IMR-90 (cell line): ENCODE results near the gene NRIP1. TPM values are rescaled to one million over a fixed set of nuclear protein-coding genes. Genes with fewer than 3 reads are reported as not detected.

Experiments used
- ATAC-seq: fragments of 200-7000 bp; cut with Tn5 transposase; 2 replicates; pipeline ENCODE4 v1.9.1; 2020; ENCODE audit warnings: low read depth, mild to moderate bottlenecking, moderate library complexity
- BruUV-seq: library from RNA; stranded (reverse); fragments of 400-500 nt; replicated peaks from 2 replicates; lab custom pipeline; 2021; lab: Mats Ljungman, UMichigan
- CTCF ChIA-PET: fragments of 300-600 bp; formaldehyde crosslinking; extraction: SDS; loops from one replicate; lab custom pipeline; 2021; ENCODE audit warnings: antibody characterized with exemption; lab: Yijun Ruan, JAX
- POLR2A ChIA-PET: fragments of 300-600 bp; sonication (Branson Sonifier 250); formaldehyde crosslinking; loops from one replicate; lab custom pipeline; 2022; ENCODE audit warnings: antibody characterized with exemption; ENCODE audit not compliant: unreplicated experiment; lab: Charles Lee
- DNase-seq: peaks from one replicate; pipeline ENCODE4 v3.0.0; 2013
- H2AFZ ChIP-seq: replicated peaks from 2 replicates; pipeline ENCODE3; 2013; ENCODE audit warnings: low read length, mild to moderate bottlenecking; ENCODE audit not compliant: poor library complexity
- H2AK5ac ChIP-seq: 2 replicates; pipeline ENCODE4 v1.6.1; 2013; ENCODE audit warnings: low read depth, low read length, inconsistent platforms
- H2AK9ac ChIP-seq: replicated peaks from 2 replicates; pipeline ENCODE3; 2013; ENCODE audit warnings: mild to moderate bottlenecking, low read depth, low read length, moderate library complexity; ENCODE audit not compliant: poor library complexity
- H2BK120ac ChIP-seq: 2 replicates; pipeline ENCODE4 v1.6.1; 2013; ENCODE audit warnings: low read depth, low read length, inconsistent platforms
- H2BK15ac ChIP-seq: 3 replicates; pipeline ENCODE4 v1.6.1; 2013; ENCODE audit warnings: low read depth, low read length, inconsistent platforms
- H2BK20ac ChIP-seq: 2 replicates; pipeline ENCODE4 v1.6.1; 2013; ENCODE audit warnings: low read depth, mild to moderate bottlenecking, inconsistent platforms, low read length, moderate library complexity
- H2BK5ac ChIP-seq: 2 replicates; pipeline ENCODE4 v1.6.1; 2013; ENCODE audit warnings: mild to moderate bottlenecking, low read depth, low read length, inconsistent platforms; ENCODE audit not compliant: poor library complexity, severe bottlenecking
- H3K14ac ChIP-seq: replicated peaks from 2 replicates; pipeline ENCODE4 v1.6.1; 2013; ENCODE audit warnings: low read depth, low read length, inconsistent platforms
- H3K18ac ChIP-seq: 2 replicates; pipeline ENCODE4 v1.6.1; 2013; ENCODE audit warnings: low read depth, low read length, control low read depth
- H3K23ac ChIP-seq: 2 replicates; pipeline ENCODE4 v1.6.1; 2013; ENCODE audit warnings: low read depth, low read length, inconsistent platforms
- H3K27ac ChIP-seq: 2 replicates; pipeline ENCODE4 v1.5.1; 2013; ENCODE audit warnings: mild to moderate bottlenecking, control low read depth, low read length; ENCODE audit not compliant: insufficient read depth
- H3K27me3 ChIP-seq: 2 replicates; pipeline ENCODE4 v1.6.1; 2013; ENCODE audit warnings: low read length; ENCODE audit not compliant: control insufficient read depth, insufficient read depth
- H3K36me3 ChIP-seq: 2 replicates; pipeline ENCODE4 v1.6.1; 2013; ENCODE audit warnings: low read length, mixed read lengths; ENCODE audit not compliant: control insufficient read depth, insufficient read depth
- H3K4ac ChIP-seq: 2 replicates; pipeline ENCODE4 v1.6.1; 2013; ENCODE audit warnings: low read depth, low read length, inconsistent platforms
- H3K4me1 ChIP-seq: 2 replicates; pipeline ENCODE4 v1.6.1; 2013; ENCODE audit warnings: low read length, mixed read lengths; ENCODE audit not compliant: control insufficient read depth, insufficient read depth
- H3K4me2 ChIP-seq: 2 replicates; pipeline ENCODE4 v1.6.1; 2013; ENCODE audit warnings: low read depth, mild to moderate bottlenecking, control low read depth, low read length, moderate library complexity
- H3K4me3 ChIP-seq: 2 replicates; pipeline ENCODE4 v1.5.1; 2013; ENCODE audit warnings: low read depth, mild to moderate bottlenecking, control low read depth, low read length, moderate library complexity; ENCODE audit not compliant: insufficient read depth
- H3K56ac ChIP-seq: 2 replicates; pipeline ENCODE4 v1.6.1; 2013; ENCODE audit warnings: low read length, inconsistent platforms; ENCODE audit not compliant: insufficient read depth; ENCODE audit errors: extremely low read depth
- H3K79me1 ChIP-seq, 2 experiments: 2 replicates each; pipeline ENCODE4 v1.6.1; 2013; ENCODE audit warnings: low read length in 2 of 2, inconsistent platforms in 1 of 2, low read depth in 1 of 2
- H3K9ac ChIP-seq: 2 replicates; pipeline ENCODE4 v1.6.1; 2013; ENCODE audit warnings: low read depth, low read length, control low read depth
- H3K9me1 ChIP-seq: 2 replicates; pipeline ENCODE4 v1.6.1; 2013; ENCODE audit warnings: low read length, inconsistent platforms; ENCODE audit not compliant: insufficient read depth
- H3K9me3 ChIP-seq: 2 replicates; pipeline ENCODE4 v1.6.1; 2013; ENCODE audit warnings: low read length; ENCODE audit not compliant: control insufficient read depth, insufficient read depth
- H4K20me1 ChIP-seq: 2 replicates; pipeline ENCODE4 v1.6.1; 2013; ENCODE audit warnings: low read length, inconsistent platforms; ENCODE audit not compliant: insufficient read depth
- H4K5ac ChIP-seq: 2 replicates; pipeline ENCODE4 v1.6.1; 2013; ENCODE audit warnings: mild to moderate bottlenecking, low read depth, low read length, control low read depth
- H4K8ac ChIP-seq, 2 experiments: 2 replicates each; pipeline ENCODE4 v1.6.1; 2013; ENCODE audit warnings: low read depth in 2 of 2, low read length in 2 of 2, control low read depth in 1 of 2, inconsistent platforms in 1 of 2
- H4K91ac ChIP-seq: 2 replicates; pipeline ENCODE4 v1.6.1; 2013; ENCODE audit warnings: low read depth, low read length, inconsistent platforms; ENCODE audit not compliant: insufficient read depth
- BHLHE40 ChIP-seq: fragments of 150-350 bp; IDR thresholded peaks from 2 replicates; pipeline ENCODE4 v1.6.1; 2016; ENCODE audit warnings: mild to moderate bottlenecking, low read depth, low read length
- CEBPB ChIP-seq: IDR thresholded peaks from 2 replicates; pipeline ENCODE4 v1.6.1; 2012; ENCODE audit warnings: low read depth, low read length, improper control_type of control experiment
- CHD1 ChIP-seq: IDR thresholded peaks from 2 replicates; pipeline ENCODE4 v1.6.1; 2012; ENCODE audit warnings: low read depth, low read length, improper control_type of control experiment
- CTCF ChIP-seq: conservative IDR thresholded peaks from 2 replicates; pipeline ENCODE4 v1.5.1; 2012; ENCODE audit warnings: mild to moderate bottlenecking, low read depth, low read length, improper control_type of control experiment
- ELK1 ChIP-seq: fragments of 150-350 bp; IDR thresholded peaks from 2 replicates; pipeline ENCODE4 v1.6.1; 2016; ENCODE audit warnings: low read depth, mild to moderate bottlenecking, low read length, moderate library complexity, borderline replicate concordance
- FOS ChIP-seq: fragments of 150-350 bp; IDR thresholded peaks from 2 replicates; pipeline ENCODE4 v1.6.1; 2016; ENCODE audit warnings: low read depth, low read length
- MAFK ChIP-seq: IDR thresholded peaks from 2 replicates; pipeline ENCODE4 v1.6.1; 2012; ENCODE audit warnings: low read depth, low read length, improper control_type of control experiment
- MAZ ChIP-seq: IDR thresholded peaks from 2 replicates; pipeline ENCODE4 v1.6.1; 2012; ENCODE audit warnings: low read depth, mild to moderate bottlenecking, low read length, improper control_type of control experiment, moderate library complexity, borderline replicate concordance
- NFE2L2 ChIP-seq: fragments of 150-350 bp; IDR thresholded peaks from 2 replicates; pipeline ENCODE4 v1.6.1; 2016; ENCODE audit warnings: low read depth, mild to moderate bottlenecking, low read length
- POLR2A ChIP-seq: IDR thresholded peaks from 2 replicates; pipeline ENCODE4 v1.6.1; 2012; ENCODE audit warnings: mild to moderate bottlenecking, low read depth, low read length
- RAD21 ChIP-seq: IDR thresholded peaks from 2 replicates; pipeline ENCODE4 v1.6.1; 2012; ENCODE audit warnings: low read length, improper control_type of control experiment
- RCOR1 ChIP-seq: IDR thresholded peaks from 2 replicates; pipeline ENCODE4 v1.6.1; 2012; ENCODE audit warnings: mild to moderate bottlenecking, low read length, improper control_type of control experiment; ENCODE audit not compliant: insufficient replicate concordance
- RFX5 ChIP-seq: IDR thresholded peaks from 2 replicates; pipeline ENCODE4 v1.8.0; 2012; ENCODE audit warnings: low read depth, mild to moderate bottlenecking, low read length, moderate library complexity
- USF2 ChIP-seq: fragments of 150-350 bp; IDR thresholded peaks from 2 replicates; pipeline ENCODE4 v1.6.1; 2017; ENCODE audit warnings: mild to moderate bottlenecking, antibody characterized with exemption, low read length, low read depth
- WGBS, 2 experiments: methylation state at CpG; one replicate each; pipeline versions ENCODE4 v1.1.5 to v1.1.7; 2013; ENCODE audit warnings: missing lambda C conversion rate in 2 of 2; ENCODE audit not compliant: insufficient read length in 1 of 2; ENCODE audit errors: extremely low coverage in 2 of 2; 5-methylcytosine and 5-hydroxymethylcytosine counted together
- dilution Hi-C: fragments of 300-500 bp; cut with HindIII; formaldehyde crosslinking; loops from one replicate; pipeline ENCODE4 v1.14.3; 2018; ENCODE audit warnings: low sequenced_read_pairs; ENCODE audit not compliant: unreplicated experiment
- in situ Hi-C: fragments of 300-500 bp; cut with MboI; formaldehyde crosslinking; loops from 3 replicates; pipeline ENCODE4 v1.14.3; 2019; ENCODE audit warnings: low sequenced_read_pairs, inconsistent platforms, mixed read lengths
- intact Hi-C: fragments of 100-400 bp; cut with micrococcal nuclease; formaldehyde crosslinking; loops from 2 replicates; pipeline ENCODE4 v1.10.0; 2022
- polyA plus RNA-seq, 3 experiments: library from polyadenylated mRNA; depleted of rRNA; stranded (reverse); fragments of >200 nt; gene quantifications; 2 replicates each; pipeline ENCODE4 v1.2.3, GENCODE V29; 2012; ENCODE audit warnings: low replicate concordance in 1 of 3
- total RNA-seq: library from RNA; depleted of rRNA; stranded (reverse); fragments of >200 nt; gene quantifications from 2 replicates; pipeline ENCODE4 v1.2.3, GENCODE V29; 2012

Gene NRIP1
- total and polyA plus RNA-seq, 2 of the 4 experiments (the other 2 are of a cell fraction) = 9.6 to 73.8 TPM

GRCh38 chr21:14962217-14962616 is 102.6 kb downstream of the NRIP1 start:
- dilution Hi-C loops (no loop called here), in situ Hi-C loops (no loop called here), intact Hi-C loops (no loop called here)
- ChIA-PET POLR2A (no interaction called here), CTCF (no interaction called here)
- Histone ChIP-seq H2BK20ac (no peak overlapping the region), H3K9me1 (peaks cover 3% of the 10 kb centered on the region; the same call in 1 of the 2 replicates), H3K56ac (no peak overlapping the region), H4K20me1 (no peaks in the 10 kb centered on the region), H2BK120ac (no peak overlapping the region), H4K5ac (no peak overlapping the region), H2BK5ac (peak overlapping the region; percentile 1), H4K8ac (no peak overlapping the region), H3K27me3 (no peaks in the 10 kb centered on the region), H3K23ac (no peak overlapping the region), H3K14ac (no peak overlapping the region), H4K91ac (no peak overlapping the region), H2BK15ac (no peak overlapping the region), H2AFZ (no peak overlapping the region), H2AK5ac (no peak overlapping the region), H3K4me3 (no peak overlapping the region), H3K4me1 (peaks cover 12% of the 10 kb centered on the region; the same call in 1 of the 2 replicates), H3K4me2 (no peak overlapping the region), H3K79me1 (peaks cover 34 to 39% of the 10 kb centered on the region in 2 experiments), H3K36me3 (peaks cover 9% of the 10 kb centered on the region), H3K4ac (no peak overlapping the region), H2AK9ac (no peak overlapping the region), H3K18ac (no peak overlapping the region), H3K27ac (no peak overlapping the region), H3K9ac (no peak overlapping the region), H3K9me3 (no peaks in the 10 kb centered on the region)
- WGBS, 2 experiments = no CpG with 5 or more reads among the region's 3 CpGs
- TF ChIP-seq CTCF (no peak), CEBPB (no peak), NFE2L2 (no peak), CHD1 (no peak), POLR2A (no peak), USF2 (no peak), MAFK (no peak), BHLHE40 (no peak), ELK1 (no peak), RAD21 (no peak), FOS (no peak), RFX5 (no peak), RCOR1 (no peak), MAZ (no peak)
- DNase-seq (no peak), ATAC-seq (no peak)
- no TSS peak for BruUV-seq
